ENCODE data around the gene FOSL2. TPM values are rescaled to one million over a fixed set of nuclear protein-coding genes. Genes with fewer than 3 reads are reported as not detected.

Gene FOSL2
- total RNA-seq, 1 donor from 2014 or later = 82.6 TPM

GRCh38 chr2:28445448-28446258 is 53.0 kb downstream of the FOSL2 start:
- Mint-ChIP-seq H3K9me3 (ENCODE audit: unreplicated experiment) (no peaks in the 10 kb centered on the region), H3K36me3 (ENCODE audit: unreplicated experiment) (no peaks in the 10 kb centered on the region), H3K4me1 (ENCODE audit: unreplicated experiment) (peaks cover 29% of the 10 kb centered on the region), H3K27me3 (ENCODE audit: unreplicated experiment) (no peaks in the 10 kb centered on the region), H3K4me3 (ENCODE audit: unreplicated experiment) (no peak overlapping the region), H3K27ac (ENCODE audit: unreplicated experiment) (peak overlapping the region; percentile 39)
- TF ChIP-seq, protein P1, sequence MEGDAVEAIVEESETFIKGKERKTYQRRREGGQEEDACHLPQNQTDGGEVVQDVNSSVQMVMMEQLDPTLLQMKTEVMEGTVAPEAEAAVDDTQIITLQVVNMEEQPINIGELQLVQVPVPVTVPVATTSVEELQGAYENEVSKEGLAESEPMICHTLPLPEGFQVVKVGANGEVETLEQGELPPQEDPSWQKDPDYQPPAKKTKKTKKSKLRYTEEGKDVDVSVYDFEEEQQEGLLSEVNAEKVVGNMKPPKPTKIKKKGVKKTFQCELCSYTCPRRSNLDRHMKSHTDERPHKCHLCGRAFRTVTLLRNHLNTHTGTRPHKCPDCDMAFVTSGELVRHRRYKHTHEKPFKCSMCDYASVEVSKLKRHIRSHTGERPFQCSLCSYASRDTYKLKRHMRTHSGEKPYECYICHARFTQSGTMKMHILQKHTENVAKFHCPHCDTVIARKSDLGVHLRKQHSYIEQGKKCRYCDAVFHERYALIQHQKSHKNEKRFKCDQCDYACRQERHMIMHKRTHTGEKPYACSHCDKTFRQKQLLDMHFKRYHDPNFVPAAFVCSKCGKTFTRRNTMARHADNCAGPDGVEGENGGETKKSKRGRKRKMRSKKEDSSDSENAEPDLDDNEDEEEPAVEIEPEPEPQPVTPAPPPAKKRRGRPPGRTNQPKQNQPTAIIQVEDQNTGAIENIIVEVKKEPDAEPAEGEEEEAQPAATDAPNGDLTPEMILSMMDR (IDR thresholded peaks at IDR 0.05) = no peak
- DNase-seq (ENCODE audit: extremely low spot score, unreplicated experiment) = no peak

GRCh38 chr2:28446531-28446930 is 53.9 kb downstream of the FOSL2 start:
- H3K4me1 Mint-ChIP-seq (ENCODE audit: unreplicated experiment) = peaks cover 29% of the 10 kb centered on the region
- no peaks in the 10 kb centered on the region for H3K9me3 Mint-ChIP-seq (ENCODE audit: unreplicated experiment)
- H3K4me3 Mint-ChIP-seq (ENCODE audit: unreplicated experiment) = no peak overlapping the region

DNA sequence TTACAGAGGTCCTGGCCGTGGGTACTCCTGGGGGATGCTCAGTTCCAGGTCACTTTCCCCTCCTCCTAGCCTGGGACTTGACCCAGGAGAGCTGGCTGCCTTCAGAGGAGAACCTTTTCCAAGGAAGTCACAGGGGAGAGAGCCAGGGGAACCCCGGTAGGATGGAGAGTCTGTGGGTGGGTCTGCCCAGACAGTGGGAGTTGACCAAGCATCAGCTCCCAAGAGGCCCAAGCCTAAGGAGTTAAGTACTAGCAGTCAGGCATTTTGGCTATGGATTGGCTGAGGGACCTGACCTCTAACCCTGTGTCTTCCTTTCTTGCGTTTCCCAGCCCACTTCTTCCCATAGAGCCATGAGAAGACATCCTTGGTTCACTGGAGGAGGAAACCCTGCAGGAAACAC is 54.4 kb downstream of the FOSL2 start:
- no peak overlapping the region for H3K4me3 Mint-ChIP-seq (ENCODE audit: unreplicated experiment)
- TF ChIP-seq, protein P1 (IDR thresholded peaks at IDR 0.05) = no peak
- no peaks in the 10 kb centered on the region for H3K36me3 Mint-ChIP-seq (ENCODE audit: unreplicated experiment)
- H3K27me3 Mint-ChIP-seq (ENCODE audit: unreplicated experiment) = no peaks in the 10 kb centered on the region
- no peaks in the 10 kb centered on the region for H3K9me3 Mint-ChIP-seq (ENCODE audit: unreplicated experiment)
- H3K4me1 Mint-ChIP-seq (ENCODE audit: unreplicated experiment) = peaks cover 29% of the 10 kb centered on the region
- no peak for DNase-seq (ENCODE audit: extremely low spot score, unreplicated experiment)
- peak overlapping the region; percentile 31 for H3K27ac Mint-ChIP-seq (ENCODE audit: unreplicated experiment)

More at GRCh38 chr2:28446531-28446930, 53.9 kb downstream of the FOSL2 start:
- TF ChIP-seq, protein P1 (IDR thresholded peaks at IDR 0.05) = no peak
- Mint-ChIP-seq H3K36me3 (ENCODE audit: unreplicated experiment) (no peaks in the 10 kb centered on the region), H3K27ac (ENCODE audit: unreplicated experiment) (no peak overlapping the region), H3K27me3 (ENCODE audit: unreplicated experiment) (no peaks in the 10 kb centered on the region)
- DNase-seq (ENCODE audit: extremely low spot score, unreplicated experiment) = no peak

DNA sequence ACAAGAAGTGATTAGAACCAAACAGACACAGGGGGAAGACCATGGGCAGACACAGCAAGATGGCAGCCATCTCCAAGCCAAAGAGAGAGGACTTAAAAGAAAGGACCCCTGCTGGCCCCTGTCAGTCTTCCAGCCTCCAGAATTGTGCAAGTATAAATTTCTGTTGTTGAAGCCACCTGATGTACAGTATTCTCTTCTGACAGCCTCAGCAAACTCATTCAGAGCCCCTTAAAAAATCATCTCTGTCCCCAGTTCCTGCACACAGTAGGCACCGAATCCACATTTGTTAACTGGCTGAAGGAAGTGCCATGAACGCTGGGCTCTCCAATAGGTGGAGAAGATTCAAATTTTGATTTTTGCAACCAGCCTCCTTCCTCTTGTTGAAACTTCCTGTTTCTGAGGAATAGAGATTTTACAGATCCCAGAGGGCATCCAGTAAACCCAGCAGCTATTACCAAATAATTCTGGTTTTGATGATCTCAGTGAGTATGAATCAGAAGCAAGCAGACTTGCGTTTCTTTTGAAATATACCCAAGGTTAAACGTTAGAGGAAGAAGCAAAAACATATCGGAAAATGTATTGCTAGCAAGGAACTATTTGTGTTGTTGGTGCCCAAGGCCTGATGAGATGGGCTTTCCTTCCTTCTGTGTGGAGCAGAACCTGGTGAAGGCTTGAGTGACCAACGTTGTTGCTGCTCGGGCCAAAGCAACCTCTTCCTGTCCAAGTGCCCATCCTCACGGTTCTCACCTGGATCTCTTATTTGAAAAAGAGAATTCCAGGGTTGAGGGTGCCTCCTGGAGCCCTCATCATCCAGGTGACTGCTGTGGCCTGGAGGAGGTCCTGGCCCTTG is 55.5 kb downstream of the FOSL2 start:
- no peak for DNase-seq (ENCODE audit: extremely low spot score, unreplicated experiment)
- Mint-ChIP-seq H3K27ac (ENCODE audit: unreplicated experiment) (peak overlapping the region; percentile 68), H3K9me3 (ENCODE audit: unreplicated experiment) (no peaks in the 10 kb centered on the region), H3K27me3 (ENCODE audit: unreplicated experiment) (no peaks in the 10 kb centered on the region), H3K4me3 (ENCODE audit: unreplicated experiment) (no peak overlapping the region), H3K4me1 (ENCODE audit: unreplicated experiment) (peaks cover 29% of the 10 kb centered on the region), H3K36me3 (ENCODE audit: unreplicated experiment) (no peaks in the 10 kb centered on the region)
- TF ChIP-seq, protein P1 (IDR thresholded peaks at IDR 0.05) = no peak

GRCh38 chr2:28448793-28449100 is 56.1 kb downstream of the FOSL2 start:
- Mint-ChIP-seq H3K27ac (ENCODE audit: unreplicated experiment) (no peak overlapping the region), H3K36me3 (ENCODE audit: unreplicated experiment) (no peaks in the 10 kb centered on the region), H3K9me3 (ENCODE audit: unreplicated experiment) (no peaks in the 10 kb centered on the region), H3K27me3 (ENCODE audit: unreplicated experiment) (no peaks in the 10 kb centered on the region), H3K4me3 (ENCODE audit: unreplicated experiment) (no peak overlapping the region), H3K4me1 (ENCODE audit: unreplicated experiment) (peaks cover 29% of the 10 kb centered on the region)
- DNase-seq (ENCODE audit: extremely low spot score, unreplicated experiment) = no peak
- TF ChIP-seq, protein P1 (IDR thresholded peaks at IDR 0.05) = no peak

Measured in osteocyte (in vitro differentiated cells).